ENCODE measurements around the gene ADH1B. TPM values are rescaled to one million over a fixed set of nuclear protein-coding genes. Genes with fewer than 3 reads are reported as not detected.

ADH1B gene
- total and polyA plus RNA-seq, 2 donors from 2014 or later: 38.6 to 223 TPM

GRCh38 chr4:99290848-99291786 is 30.1 kb downstream of the ADH1B start, which contains the start of gene ADH1A:
TSS of gene ADH1A (minus strand) at chr4:99290985. CDS start at chr4:99290914, 71 bp downstream.
- Histone ChIP-seq H3K27ac (ENCODE audit: low read depth in 2 of 2, low read length in 2 of 2) (no peak within 1 kb of the TSS), H3K4me3 (ENCODE audit: low read length in 3 of 3) (no peak within 1 kb of the TSS), H3K36me3 (ENCODE audit: control insufficient read depth in 2 of 3, insufficient read depth in 3 of 3, low read length in 3 of 3) (no peaks in the 10 kb centered on the region), H3K9me3 (ENCODE audit: control insufficient read depth in 2 of 3, insufficient read depth in 1 of 3, low read length in 3 of 3) (no peaks in the 10 kb centered on the region), H3K9ac (ENCODE audit: low read length in 3 of 3) (no peak within 1 kb of the TSS), H3K27me3 (ENCODE audit: control insufficient read depth, insufficient read depth, low read length) (no peaks in the 10 kb centered on the region), H3K4me1 (ENCODE audit: control insufficient read depth in 2 of 3, insufficient read depth in 2 of 3, low read depth in 1 of 3, low read length in 3 of 3) (no peaks in the 10 kb centered on the region)
- DNase-seq: no peak
- TF ChIP-seq, protein P1, sequence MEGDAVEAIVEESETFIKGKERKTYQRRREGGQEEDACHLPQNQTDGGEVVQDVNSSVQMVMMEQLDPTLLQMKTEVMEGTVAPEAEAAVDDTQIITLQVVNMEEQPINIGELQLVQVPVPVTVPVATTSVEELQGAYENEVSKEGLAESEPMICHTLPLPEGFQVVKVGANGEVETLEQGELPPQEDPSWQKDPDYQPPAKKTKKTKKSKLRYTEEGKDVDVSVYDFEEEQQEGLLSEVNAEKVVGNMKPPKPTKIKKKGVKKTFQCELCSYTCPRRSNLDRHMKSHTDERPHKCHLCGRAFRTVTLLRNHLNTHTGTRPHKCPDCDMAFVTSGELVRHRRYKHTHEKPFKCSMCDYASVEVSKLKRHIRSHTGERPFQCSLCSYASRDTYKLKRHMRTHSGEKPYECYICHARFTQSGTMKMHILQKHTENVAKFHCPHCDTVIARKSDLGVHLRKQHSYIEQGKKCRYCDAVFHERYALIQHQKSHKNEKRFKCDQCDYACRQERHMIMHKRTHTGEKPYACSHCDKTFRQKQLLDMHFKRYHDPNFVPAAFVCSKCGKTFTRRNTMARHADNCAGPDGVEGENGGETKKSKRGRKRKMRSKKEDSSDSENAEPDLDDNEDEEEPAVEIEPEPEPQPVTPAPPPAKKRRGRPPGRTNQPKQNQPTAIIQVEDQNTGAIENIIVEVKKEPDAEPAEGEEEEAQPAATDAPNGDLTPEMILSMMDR (IDR thresholded peaks at IDR 0.05; ENCODE audit: borderline replicate concordance, extremely low read depth, insufficient read depth): no peak
- FAIRE-seq: no peak
- intact Hi-C loops (cut with DNase I): no loop called here

DNA sequence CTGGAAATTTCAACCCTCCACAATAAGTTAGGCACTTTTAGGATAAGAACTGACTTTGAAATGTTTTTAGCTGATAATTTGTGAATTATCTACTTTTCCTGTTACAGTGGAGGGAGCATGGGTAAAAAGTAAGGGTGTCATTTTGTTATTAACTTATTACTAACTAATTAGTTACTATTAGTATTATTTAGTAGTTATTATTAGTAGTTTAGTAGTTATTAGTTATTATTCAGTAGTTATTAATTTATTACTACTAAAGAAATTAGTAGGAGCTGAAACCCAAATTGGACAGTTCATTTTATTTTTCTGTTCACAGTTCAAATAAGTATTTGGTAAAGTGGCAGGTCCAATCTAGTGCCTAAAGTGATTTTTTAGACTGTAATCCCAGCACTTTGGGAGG is 35.8 kb downstream of the ADH1B start:
- no peak overlapping the region for H3K9ac ChIP-seq (ENCODE audit: low read length in 3 of 3)
- H3K27me3 ChIP-seq (ENCODE audit: control insufficient read depth, insufficient read depth, low read length): no peaks in the 10 kb centered on the region
- intact Hi-C loops (cut with DNase I): no loop called here
- no peaks in the 10 kb centered on the region for H3K4me1 ChIP-seq (ENCODE audit: control insufficient read depth in 2 of 3, insufficient read depth in 2 of 3, low read depth in 1 of 3, low read length in 3 of 3)
- H3K27ac ChIP-seq (ENCODE audit: low read depth in 2 of 2, low read length in 2 of 2): no peak overlapping the region
- H3K9me3 ChIP-seq (ENCODE audit: control insufficient read depth in 2 of 3, insufficient read depth in 1 of 3, low read length in 3 of 3): no peaks in the 10 kb centered on the region
- FAIRE-seq (no peak), DNase-seq (no peak)
- TF ChIP-seq, protein P1 (IDR thresholded peaks at IDR 0.05; ENCODE audit: borderline replicate concordance, extremely low read depth, insufficient read depth): no peak
- no peaks in the 10 kb centered on the region for H3K36me3 ChIP-seq (ENCODE audit: control insufficient read depth in 2 of 3, insufficient read depth in 3 of 3, low read length in 3 of 3)
- no peak overlapping the region for H3K4me3 ChIP-seq (ENCODE audit: low read length in 3 of 3)

DNA sequence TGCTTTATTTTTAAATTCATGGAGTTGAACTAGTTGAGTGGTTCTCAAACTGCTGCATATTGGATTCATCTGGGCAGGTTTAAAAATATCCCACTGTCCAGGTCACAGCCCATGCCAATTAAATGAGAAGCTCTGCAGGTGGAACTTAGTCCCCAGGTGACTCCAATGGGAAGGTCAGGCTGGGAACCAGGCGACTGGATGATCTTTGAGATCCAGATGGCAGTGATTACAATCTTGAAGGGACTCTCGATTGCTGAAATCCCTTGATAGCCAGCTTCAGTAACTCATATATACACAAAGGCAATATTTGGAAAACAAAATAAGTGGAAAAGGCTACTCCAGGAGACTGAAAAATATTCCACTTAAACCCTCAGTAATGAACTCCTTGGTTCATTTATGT is 38.5 kb downstream of the ADH1B start:
- DNase-seq: no peak
- no peaks in the 10 kb centered on the region for H3K36me3 ChIP-seq (ENCODE audit: control insufficient read depth in 2 of 3, insufficient read depth in 3 of 3, low read length in 3 of 3)
- no peak for FAIRE-seq
- H3K9me3 ChIP-seq (ENCODE audit: control insufficient read depth in 2 of 3, insufficient read depth in 1 of 3, low read length in 3 of 3): no peaks in the 10 kb centered on the region
- TF ChIP-seq, protein P1 (IDR thresholded peaks at IDR 0.05; ENCODE audit: borderline replicate concordance, extremely low read depth, insufficient read depth): no peak
- intact Hi-C loops (cut with DNase I): no loop called here
- H3K27me3 ChIP-seq (ENCODE audit: control insufficient read depth, insufficient read depth, low read length): no peaks in the 10 kb centered on the region
- H3K27ac ChIP-seq (ENCODE audit: low read depth in 2 of 2, low read length in 2 of 2): no peak overlapping the region
- H3K9ac ChIP-seq (ENCODE audit: low read length in 3 of 3): no peak overlapping the region
- no peaks in the 10 kb centered on the region for H3K4me1 ChIP-seq (ENCODE audit: control insufficient read depth in 2 of 3, insufficient read depth in 2 of 3, low read depth in 1 of 3, low read length in 3 of 3)
- H3K4me3 ChIP-seq (ENCODE audit: low read length in 3 of 3): no peak overlapping the region

Measured in kidney (tissue), 14 donors.